ENCODE data around the gene EPHA1.
"Not testable (repeated sequence)": the region's sequence is repeated elsewhere in the genome, so short reads cannot be mapped to it uniquely, and the experiment has no call there.

Gene EPHA1

DNA sequence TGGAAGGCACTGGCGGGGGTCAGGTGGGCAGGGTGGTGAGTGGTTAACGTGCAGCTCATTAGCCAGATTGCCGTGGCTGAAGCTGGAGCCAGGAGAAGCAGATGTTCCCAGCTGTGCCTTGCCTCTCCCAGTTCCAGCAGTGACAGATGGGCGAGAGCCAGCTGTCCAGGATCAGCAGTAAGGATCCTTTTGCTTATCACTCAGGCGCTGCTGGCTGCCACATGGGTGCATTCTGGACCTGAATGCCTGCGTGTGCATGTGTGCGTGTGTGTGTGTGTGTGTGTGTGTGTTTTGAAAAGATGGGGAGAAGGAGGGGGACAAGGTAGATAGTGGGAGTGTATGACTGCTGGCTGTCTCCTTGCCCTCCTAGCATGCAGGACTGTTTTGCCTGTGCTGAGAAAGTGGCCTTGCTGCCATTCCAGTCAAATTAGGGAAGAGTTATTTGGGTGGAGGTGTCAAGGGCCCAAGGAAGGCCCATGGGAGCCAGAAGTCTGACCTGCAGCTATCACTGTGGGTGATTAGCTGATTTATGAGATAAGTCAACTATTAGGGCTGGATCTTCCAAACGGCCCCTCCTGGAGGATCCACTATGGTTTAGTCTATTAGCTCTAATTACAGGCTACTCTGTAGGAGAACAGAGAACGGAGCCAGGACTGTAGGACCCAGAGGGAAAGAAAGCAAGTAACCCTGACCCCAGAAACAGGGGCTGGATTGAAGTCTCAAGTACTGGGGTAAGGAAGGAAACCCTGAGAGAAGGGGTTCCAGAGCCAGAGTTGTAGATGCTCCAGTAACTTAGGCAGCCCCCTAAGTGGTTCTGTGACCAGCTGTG is 3.3 kb downstream of the EPHA1 start:
- no peak for DNase-seq (ENCODE audit: low spot score)

DNA sequence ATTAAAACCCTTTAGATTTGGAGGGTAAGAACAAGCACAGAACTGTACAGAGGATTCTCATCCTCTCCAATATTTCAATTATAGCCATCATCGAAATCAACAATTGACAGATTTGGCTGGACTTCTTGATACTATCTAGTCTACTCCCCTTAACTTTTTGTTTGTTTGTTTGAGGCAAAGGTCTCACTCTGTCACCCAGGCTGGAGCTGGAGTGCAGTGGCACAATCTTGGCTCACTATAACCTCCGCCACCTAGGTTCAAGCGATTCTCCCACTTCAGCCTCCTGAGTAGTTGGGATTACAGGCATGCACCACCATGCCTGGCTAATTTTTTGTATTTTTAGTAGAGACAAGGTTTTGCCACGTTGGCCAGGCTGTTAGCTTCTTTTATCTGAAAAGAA is 6.4 kb downstream of the EPHA1 start:
- DNase-seq (ENCODE audit: low spot score): not testable (repeated sequence)

DNA sequence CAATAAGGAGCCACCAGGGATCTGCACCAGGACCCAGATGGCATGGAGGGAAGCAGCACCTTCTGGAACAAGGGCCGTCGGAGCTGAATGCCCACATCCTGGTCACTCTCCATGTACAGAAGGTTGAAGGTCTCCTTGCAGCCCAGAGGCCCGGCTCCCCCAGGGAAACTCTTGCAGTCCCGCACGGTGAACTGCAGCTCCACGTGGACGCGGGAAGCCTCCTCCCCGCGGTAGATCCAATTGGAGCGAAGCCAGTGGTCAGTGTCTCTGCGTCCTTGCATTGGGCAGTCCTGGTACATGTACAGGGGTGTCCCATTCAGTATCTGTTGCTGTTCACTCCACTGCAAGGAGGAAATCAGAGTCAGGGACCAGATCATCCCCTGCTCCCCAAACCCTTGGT is 7.4 kb downstream of the EPHA1 start:
- no peak for DNase-seq (ENCODE audit: low spot score)

DNA sequence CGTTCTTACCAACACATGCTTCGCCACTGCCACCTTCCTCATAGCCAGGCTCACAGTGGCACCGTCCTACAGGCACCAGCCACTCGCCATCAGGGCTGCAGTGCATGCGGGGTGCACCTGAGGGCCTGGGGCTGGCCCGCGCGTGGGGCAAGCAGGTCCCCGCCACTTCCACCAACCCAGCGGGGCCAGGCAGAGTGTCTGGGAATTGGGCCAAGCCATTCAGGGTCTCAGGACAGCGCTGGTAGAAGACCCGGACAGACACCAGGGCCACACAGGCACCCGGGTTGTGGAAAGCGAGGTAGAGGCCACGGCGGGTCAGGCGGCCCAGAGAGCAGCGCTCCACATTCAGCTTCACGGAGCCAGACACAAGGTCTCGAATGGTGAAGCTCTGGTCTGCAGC is 9.0 kb downstream of the EPHA1 start:
- no peak for DNase-seq (ENCODE audit: low spot score)

DNA sequence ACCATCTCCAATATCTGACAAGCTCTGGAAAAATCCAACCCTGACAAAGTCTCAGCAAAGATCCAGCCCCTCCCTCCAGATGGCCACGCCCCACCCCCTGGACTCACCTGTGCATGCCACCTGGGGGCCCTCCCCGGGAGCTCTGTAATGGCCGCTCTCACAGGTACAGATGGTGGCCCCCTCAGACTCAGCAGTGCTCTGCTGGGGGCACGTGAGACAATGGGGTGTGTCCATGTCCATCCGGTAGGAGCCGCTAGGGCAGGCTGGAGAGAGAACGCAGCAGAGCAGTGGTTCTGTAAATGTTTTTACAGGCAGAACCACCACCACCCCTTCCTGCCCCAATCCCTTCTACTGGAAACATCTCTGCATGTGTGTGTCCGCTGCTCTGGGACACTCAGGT is 9.5 kb downstream of the EPHA1 start:
- DNase-seq (ENCODE audit: low spot score): no peak

DNA sequence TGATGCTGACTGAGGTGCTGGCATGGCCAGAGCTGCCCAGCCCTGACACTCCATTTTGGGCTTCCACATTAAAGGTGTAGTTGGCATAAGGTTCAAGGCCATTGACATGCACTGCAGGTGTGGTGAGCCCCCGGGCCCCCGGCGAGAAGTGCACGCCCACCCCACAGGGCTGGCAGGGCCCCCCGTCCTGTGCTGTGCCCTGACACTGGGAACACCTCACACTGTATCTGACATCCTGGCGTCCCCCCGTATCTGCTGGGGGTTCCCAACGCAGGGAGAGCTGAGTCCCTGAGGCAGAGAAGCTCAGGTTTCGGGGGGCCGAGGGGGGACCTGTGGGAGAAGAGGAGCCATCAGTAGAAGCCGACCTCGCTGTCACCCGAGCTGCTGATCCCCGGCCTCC is 10.0 kb downstream of the EPHA1 start:
- DNase-seq (ENCODE audit: low spot score): no peak

DNA sequence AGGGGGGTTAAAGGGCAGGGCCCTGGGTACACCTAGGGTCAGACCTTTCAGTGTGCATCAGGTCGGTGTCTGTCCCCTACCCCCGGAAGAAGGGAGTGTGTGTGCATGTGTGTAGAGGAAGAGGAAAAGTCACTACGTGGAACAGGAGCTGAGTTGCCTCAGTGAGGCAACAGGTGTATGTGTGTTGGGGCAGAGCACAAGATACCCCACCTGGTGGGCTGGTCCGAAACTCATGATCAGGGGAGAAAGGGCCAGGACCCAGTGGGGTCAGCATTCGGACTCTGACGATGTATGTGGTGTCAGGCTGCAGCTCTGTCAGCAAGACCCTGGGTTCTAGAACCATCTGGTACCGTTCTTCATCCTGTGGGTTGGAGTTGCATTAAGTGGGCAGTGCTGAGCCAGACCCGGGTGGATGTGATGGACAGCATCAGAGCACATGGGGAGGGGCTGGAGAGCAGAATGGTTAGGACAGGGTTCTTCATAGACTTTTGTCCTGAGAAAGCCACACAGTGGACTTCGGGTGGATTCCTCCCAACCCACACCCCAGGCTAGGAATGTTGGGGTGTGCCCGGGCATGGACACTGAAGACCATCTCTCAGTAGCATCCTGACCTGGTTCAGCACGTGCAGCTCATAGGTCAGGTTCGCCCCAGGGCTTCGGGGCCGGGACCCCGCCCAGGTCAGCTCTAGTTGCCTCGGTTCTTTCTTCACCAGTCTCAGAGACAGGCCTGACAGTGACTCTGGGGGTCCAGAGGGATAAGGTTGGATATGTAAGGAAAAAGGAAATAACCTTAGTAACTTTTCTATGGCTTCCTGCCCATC is 10.7 kb downstream of the EPHA1 start:
- DNase-seq (ENCODE audit: low spot score): no peak

DNA sequence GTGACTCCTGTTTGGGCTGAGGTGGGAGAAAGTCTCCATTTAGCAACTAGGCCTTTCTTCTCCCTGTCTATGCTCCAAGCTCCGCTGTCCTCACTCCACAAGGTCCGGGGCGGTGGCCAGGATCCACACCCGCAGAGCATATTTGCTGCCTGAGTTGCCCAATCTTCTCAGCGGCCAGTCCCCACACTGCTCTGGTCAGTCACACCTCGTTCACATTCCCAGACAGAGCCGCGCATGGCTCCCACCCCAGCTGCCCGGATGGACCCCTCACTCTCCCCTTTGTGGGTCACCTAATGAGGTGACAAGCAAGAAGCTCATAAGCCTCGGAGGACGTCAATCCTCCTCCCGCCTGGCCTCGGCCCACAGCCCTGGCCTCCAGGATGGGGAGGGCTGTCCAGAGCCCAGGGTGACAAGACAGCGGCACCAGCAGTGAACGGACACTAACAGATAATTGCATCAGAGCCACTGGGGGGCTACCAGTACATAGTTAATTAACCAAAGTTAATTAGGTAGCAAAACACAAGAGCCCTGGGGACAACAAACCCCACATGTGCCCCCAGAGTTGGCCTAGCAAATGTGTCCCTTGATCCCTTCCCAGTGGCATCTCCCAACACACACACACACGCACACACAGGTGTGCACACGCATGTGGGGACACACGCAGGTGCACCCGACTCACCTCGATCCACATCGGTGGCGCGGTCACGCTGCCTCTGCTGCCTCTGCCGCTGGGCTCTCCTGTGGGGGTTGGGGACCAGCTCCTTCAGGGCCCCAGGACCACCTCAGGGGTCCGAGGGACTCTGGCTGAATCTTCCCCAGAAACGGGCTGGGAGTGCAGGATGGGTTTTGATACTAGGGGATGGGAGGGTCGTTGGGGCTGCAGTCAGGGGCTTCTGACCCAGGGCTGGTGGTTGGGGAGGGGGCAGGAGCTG is 11.8 kb downstream of the EPHA1 start:
- no peak for DNase-seq (ENCODE audit: low spot score)

DNA sequence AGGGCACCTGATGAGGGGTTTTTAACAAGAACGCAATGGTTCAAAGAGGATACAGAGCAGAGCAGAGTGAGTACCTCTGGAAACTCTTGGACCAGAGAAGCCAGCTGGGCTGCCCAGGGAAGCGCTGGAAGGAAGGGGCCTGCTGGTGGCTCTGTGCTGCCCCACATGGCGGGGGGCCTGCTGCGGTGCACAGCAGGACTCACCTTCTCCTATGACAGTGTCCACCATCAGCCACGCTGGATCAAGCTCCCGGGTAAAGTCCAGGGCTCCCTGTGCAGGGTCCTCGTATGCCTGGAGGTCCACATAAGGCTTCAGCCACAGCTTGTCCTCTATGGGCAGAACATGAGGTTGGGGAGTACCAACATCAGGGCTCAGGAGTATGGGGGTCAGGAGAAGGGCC is 12.5 kb downstream of the EPHA1 start:
- no peak for DNase-seq (ENCODE audit: low spot score)

DNA sequence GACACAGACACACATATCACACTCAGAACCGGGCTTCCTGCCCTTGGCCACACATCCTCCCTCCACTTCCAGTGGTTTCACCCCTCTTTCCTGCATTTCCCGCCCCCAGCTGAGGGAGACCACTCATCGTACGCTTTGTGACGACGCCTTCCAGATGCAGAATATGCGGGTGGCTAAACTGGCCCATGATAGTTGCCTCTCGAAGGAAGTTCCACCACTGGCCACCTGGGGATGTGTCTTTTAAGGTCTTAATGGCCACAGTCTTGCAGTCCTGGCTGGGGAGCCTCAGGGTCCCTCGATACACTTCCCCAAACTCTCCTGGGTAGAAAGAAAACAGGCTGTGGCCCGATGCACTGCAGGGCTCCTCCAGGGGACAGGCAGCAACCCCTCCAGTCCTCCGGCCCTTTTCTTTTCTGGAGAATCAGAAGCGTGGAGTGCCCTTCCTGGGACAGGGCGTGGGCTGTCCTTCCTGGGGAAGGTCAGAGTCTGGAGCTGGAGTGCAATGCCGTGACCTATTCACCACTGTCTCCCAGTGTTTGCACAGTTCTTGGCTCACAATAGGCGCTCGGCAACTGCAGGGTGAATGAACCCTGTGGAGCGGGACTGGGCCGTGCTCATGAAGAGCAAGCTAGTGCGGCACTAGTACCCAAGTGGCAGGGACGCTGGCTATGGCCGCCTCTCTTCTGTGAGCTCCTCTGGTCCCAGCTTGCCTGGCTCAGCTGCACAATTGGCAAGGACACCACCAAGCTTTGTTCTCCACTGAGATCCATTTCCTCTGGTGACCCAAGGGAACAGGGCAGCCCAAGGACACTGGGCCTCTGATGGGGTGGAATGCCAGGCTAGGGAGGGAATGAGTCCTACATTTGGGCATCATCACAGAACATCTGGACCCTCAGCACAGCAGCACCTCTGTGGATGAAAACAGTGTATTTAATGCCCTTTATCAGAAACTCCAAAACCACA is 13.2 kb downstream of the EPHA1 start:
- no peak for DNase-seq (ENCODE audit: low spot score)

DNA sequence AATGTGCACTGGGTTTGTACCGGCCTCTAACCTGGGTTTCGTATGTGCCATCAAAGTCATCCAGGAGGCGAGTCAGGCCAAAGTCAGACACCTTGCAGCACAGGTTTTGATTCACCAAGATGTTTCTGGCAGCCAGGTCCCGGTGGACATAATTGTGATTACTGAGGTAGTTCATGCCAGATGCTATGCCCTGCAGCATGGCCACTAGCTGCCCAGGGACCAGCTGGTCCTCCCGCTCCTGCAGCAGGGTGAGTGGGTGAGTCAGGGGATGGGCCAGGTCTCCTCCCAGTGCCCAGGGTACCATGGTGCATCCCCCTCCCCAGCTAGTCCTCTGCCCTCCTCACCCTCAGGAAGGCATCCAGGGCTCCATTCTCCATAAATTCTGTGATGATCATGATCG is 13.9 kb downstream of the EPHA1 start:
- DNase-seq (ENCODE audit: low spot score): no peak

DNA sequence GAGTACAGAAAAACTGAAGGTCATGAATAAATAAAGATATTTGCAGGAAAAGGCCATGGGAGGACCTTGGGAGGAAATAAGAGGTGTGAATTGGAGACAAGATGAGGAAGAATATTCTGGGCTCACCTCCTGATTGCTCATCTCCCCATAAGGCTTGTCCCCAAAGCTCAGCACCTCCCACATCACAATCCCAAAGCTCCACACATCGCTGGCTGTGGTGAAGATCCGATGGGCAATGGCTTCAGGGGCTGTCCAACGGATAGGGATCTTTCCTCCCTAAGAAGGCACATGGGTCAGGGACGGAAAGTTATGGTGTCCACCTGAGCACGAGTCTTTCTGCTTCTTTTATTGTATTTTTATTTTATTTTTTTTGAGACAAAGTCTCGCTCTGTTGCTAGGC is 14.6 kb downstream of the EPHA1 start:
- DNase-seq (ENCODE audit: low spot score): no peak

DNA sequence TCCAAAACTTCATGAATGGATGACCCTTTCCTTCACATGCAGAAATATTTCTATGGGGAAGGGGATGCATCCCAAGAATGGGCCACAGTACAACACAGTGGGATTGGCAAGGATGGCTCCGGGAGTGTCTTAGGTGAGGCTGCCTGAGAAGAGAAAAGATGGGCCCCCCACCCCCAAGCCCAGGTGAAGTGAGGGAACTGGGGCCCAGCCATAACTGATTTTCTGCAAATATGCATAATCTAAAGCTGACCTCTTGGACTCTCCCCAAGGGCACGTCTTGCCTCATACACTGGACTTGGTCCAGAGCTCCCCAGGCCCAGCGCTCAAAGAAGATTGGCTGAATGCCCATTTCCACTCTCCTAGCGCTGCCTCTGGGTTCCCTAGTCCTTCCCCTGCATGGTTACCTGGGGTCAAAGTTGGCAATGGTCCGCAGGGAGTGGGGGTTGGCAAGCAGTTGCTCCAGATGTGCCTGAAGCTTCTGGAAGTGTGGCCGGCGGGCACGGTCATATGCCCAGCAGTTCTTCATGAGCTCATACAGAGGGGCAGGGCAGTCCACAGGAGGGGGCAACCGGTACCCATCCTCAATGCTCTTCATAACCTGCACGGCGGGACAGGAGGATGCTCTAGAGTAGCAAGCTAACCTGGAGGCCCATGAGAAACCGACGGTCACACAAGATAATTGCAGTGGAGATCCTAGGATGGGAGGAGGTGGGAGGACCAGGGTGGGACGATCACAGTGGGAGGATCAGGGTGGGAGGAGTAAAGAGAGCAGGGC is 15.2 kb downstream of the EPHA1 start:
- no peak for DNase-seq (ENCODE audit: low spot score)

DNA sequence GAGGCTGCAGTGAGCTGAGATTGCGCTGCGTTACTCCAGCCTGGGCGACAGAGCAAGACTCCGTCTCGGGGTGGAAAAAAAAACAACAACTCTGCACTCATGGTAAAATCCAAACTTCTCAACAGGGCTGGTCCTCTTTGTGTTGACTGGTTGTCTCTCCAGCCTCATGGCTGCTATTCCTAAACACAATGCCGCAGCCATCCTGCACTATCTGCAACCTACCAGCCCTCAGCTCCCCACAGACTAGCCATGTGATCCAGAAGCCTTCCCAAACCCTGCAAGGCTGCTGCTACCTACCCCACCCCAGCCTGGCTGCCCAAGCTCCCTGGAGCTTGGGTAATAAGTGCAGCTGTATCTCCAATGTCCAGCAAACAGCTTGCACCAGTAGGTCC is 15.8 kb downstream of the EPHA1 start:
- no peak for DNase-seq (ENCODE audit: low spot score)

DNA sequence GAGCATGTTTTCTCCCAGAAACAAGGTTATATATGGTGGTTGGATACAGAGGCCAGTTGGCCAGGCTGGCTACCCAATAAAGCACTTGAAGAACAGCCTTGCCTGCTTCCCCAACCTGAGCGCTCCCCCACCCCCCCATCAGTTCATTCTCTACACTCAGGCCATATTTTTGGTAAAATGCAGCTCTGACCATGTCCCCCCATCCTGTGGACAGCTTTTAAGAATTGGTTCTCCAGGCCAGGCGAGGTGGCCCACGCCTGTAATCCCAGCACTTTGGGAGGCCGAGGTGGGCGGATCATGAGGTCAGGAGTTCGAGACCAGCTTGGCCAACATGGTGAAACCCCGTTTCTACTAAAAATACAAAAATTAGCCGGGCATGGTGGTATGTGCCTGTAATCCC is 16.2 kb downstream of the EPHA1 start:
- DNase-seq (ENCODE audit: low spot score): not testable (repeated sequence)

DNA sequence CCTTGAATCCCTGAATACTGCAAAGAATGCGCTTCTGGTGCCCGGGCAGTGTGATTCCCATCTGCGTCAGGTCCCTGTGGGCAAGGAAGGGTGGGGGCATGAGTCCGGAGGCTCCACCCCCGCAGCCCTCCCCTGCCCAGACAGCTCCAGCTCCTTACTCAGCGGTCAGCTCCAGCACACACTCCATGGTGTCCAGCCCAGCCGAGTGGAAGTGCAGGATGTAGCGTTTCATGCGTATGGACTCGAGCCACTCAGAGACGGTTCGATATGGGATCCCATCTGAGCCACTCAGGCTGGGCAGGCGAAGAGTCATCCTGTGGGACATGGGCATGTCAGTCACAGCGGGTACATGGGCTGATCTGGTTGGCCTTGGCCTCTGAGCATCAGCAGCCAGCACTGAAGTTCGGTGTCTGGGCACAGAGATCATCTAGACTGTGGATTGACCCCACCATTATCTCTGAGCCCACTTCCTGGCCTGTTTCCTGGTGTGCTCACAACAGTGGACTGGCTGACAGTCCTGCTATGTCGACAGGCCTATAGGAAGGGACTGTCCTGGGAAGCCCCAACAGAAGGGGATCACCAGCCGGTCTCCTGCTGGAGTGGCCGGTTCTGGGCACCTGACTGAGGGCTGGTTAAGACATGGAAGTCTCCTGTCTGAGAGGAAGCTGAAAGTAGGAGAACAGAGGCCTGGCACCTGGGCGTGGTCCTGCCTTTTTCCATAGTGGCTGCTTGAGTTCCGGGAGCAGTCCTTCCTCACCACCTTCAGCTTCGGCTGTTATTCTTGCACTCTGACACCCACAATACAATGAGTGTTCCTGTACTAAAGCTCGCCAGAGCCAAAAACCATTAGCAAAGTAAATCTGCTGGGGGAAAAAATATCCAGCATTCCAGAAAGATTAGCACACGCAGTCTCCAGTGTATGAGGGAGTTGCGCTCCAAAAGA is 16.9 kb downstream of the EPHA1 start:
- no peak for DNase-seq (ENCODE audit: low spot score)

DNA sequence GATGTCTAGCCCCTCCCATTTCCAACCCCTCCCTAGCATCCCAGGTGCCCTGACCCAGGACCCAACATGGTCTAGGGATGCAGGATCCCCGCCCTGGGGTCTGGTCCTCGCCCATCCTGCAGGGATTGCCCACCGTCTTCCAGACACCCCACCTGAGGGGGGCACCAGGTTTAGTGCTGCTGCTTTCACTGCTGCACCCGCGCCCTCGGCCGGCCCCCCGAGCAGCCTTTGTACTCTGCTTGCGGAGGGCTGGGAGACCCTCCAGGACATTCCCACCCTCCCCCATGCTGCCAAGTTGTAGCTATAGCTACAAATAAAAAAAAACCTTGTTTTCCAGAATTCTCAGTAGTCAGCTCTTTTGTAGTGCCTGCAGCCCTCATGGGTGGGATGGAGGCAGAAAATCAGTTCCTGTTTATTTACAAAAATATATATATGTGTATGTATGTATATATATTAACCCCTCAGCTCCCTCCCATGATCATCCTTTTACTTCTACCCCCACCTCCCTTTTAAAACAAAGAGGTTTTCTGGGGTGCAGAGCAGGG is 17.8 kb downstream of the EPHA1 start:
- no peak for DNase-seq (ENCODE audit: low spot score)

DNA sequence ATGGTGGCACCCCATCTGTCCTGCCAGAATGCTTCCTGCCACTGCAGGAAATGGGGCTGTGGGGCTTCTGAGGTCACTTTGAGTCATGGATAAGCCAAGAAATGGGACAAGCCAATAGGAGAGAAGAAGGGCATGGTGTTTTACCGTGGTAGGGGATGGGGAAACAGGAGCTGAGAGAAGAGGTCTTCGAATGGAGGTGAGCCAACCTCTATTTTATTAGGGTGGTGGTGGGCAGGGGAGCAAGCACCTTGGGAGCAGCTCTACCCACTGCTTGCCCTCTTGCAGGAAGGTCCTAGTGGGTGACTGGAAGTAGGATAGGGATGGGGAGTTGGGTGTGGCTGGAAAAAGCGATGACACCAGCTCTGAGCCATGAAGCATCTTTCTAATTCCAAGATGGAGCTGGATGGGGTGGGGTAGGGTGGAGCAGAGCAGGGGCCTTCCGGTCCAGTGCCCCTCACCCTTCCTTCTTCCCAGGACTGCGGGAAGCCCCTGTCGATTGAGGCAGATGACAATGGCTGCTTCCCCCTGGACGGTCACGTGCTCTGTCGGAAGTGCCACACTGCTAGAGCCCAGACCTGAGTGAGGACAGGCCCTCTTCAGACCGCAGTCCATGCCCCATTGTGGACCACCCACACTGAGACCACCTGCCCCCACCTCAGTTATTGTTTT is 18.4 kb downstream of the EPHA1 start:
- DNase-seq (ENCODE audit: low spot score): no peak
